Parietal lobe (tissue), 2 donors: Measurements from ENCODE around the gene SNED1. TPM values are rescaled to one million over a fixed set of nuclear protein-coding genes. Genes with fewer than 3 reads are reported as not detected.

ENCODE experiments used
- small RNA-seq: library from RNA; depleted of rRNA; stranded (forward); fragments of <200 nt; gene quantifications from one replicate; pipeline ENCODE3, GENCODE V24; 2014; ENCODE audit warnings: low replicate concordance
- total RNA-seq: library from RNA; depleted of rRNA; stranded (reverse); fragments of >200 nt; gene quantifications from one replicate; pipeline ENCODE4 v1.2.3, GENCODE V29; 2014

SNED1 gene
- total RNA-seq, result 5.6 TPM

DNA sequence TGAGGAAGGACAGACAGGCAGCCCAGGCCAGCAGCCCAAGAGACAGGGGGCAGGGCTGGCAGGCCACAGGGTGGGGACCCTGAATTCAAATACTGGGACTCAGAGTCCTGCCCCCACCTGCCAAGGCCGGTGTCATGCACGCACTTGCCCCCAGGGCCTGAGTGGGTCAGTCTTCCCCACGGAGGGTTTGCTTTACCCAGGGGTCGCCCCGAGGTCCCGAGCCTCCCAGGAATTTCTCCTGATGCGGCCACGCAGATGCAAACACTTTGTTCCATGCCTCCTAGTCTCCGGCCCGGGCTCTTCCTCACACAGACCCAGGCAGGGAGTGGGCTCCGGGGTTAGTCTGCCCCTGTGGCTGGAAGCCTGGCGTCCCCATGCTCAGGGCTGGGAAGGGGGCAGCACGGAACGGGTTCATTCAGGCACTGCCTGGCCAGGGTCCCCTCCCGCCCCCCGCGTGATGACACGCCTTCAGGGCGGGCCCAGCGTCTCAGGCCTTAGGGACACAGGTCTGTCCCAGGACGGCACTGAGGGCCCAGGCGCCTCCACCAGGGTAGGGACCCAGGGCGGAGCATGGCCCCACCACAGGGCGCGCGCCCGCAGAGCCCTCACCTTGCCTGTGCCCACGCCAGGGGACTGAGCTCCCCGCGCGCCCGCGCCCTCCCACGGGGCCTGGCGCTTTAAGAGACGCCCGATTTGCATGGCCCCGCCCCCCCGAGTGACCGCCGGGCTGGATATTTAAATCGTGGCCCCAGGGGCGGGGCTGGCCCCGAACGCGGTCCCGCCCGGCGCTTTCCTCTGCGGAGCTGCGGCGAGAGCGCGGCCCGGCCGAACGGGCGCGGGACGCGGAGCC, at the start of gene SNED1:
Gene SNED1 (plus strand): TSS at position 763 of the 850 bp plus-strand sequence. CDS start 220 bp downstream, outside the sequence.

DNA sequence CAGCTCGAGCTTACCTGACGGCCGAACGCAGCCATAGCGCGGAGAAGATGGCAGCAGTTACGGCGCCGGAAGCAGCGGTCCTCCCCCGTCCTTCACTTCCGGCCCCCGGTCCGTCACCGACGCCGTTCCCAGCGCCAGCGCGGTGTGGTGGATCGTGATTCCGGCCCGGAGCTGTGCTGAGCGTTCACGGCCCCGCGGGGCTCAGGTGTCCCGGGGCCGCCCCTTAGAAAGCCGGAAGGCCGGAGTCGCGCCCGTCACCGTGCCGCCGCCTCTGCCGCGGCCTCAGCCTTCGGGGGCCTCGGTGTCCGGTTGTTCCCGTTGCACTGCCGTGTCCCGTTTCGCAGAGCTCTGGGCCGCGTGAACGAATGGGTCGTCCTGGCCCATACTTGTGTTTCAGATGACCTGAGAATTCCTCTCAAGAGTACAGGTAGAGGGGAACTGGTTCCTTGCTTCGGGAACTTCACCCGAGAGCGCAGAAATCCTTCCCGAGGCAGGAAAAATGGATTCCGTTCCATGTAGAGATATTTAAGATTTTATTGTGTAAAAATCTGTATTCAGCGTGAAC, 103.9 kb downstream of the SNED1 start, which contains the start of gene MTERF4:
Gene MTERF4 (minus strand): TSS at position 49 of the 565 bp plus-strand sequence. CDS start 14 bp downstream, at position 35.

Small RNAs within 50 kb of the gene (small RNA-seq; reads per million reads assigned to genes)
- gene AC005237.2, result not detected

Other genes with a start within 250 kb of the SNED1 start
- gene KIF1A, start 178.4 kb upstream of the SNED1 start, total RNA-seq, result 300 TPM
- not detected for gene AGXT, start 129.8 kb upstream of the SNED1 start, total RNA-seq
- gene MAB21L4, start 102.5 kb upstream of the SNED1 start, total RNA-seq, result not detected
- gene CROCC2, start 92.3 kb upstream of the SNED1 start, total RNA-seq, result under 0.01 TPM
- gene MTERF4, start 103.7 kb downstream of the SNED1 start, total RNA-seq, result 70.4 TPM
- gene PASK, start 150.9 kb downstream of the SNED1 start, total RNA-seq, result 21.9 TPM
- 35.1 TPM for gene PPP1R7, start 151.8 kb downstream of the SNED1 start, total RNA-seq
- gene ANO7, start 190.1 kb downstream of the SNED1 start, total RNA-seq, result 0.63 TPM